ENCODE results near the gene LDLRAP1.
"Not testable (repeated sequence)": the region's sequence is repeated elsewhere in the genome, so short reads cannot be mapped to it uniquely, and the experiment has no call there.

Gene LDLRAP1

GRCh38 chr1:25590096-25590824, 46.9 kb downstream of the LDLRAP1 start:
- no peak for DNase-seq (ENCODE audit: low read depth)
- no peak overlapping the region for H3K4me3 ChIP-seq (ENCODE audit: low read depth, low read length)

- H3K4me3 ChIP-seq (ENCODE audit: low read depth, low read length), result no peak overlapping the region
- no peak for DNase-seq (ENCODE audit: low read depth)
Measured at GRCh38 chr1:25593861-25594260, 50.5 kb downstream of the LDLRAP1 start.

GRCh38 chr1:25594971-25595370, 51.6 kb downstream of the LDLRAP1 start:
- H3K4me3 ChIP-seq (ENCODE audit: low read depth, low read length), result no peak overlapping the region
- DNase-seq (ENCODE audit: low read depth), result no peak

GRCh38 chr1:25596641-25597040, 53.2 kb downstream of the LDLRAP1 start:
- not testable (repeated sequence) for H3K4me3 ChIP-seq (ENCODE audit: low read depth, low read length); DNase-seq (ENCODE audit: low read depth)

- no peak overlapping the region for H3K4me3 ChIP-seq (ENCODE audit: low read depth, low read length)
- no peak for DNase-seq (ENCODE audit: low read depth)
Measured at GRCh38 chr1:25598879-25599278, 55.5 kb downstream of the LDLRAP1 start.

GRCh38 chr1:25599969-25600610, 56.7 kb downstream of the LDLRAP1 start:
- H3K4me3 ChIP-seq (ENCODE audit: low read depth, low read length), result no peak overlapping the region

GRCh38 chr1:25600971-25601699, 57.7 kb downstream of the LDLRAP1 start:
- not testable (repeated sequence) for H3K4me3 ChIP-seq (ENCODE audit: low read depth, low read length)

More at GRCh38 chr1:25599969-25600610, 56.7 kb downstream of the LDLRAP1 start:
- no peak for DNase-seq (ENCODE audit: low read depth)

GRCh38 chr1:25603779-25604538, 60.6 kb downstream of the LDLRAP1 start:
- not testable (repeated sequence) for H3K4me3 ChIP-seq (ENCODE audit: low read depth, low read length); DNase-seq (ENCODE audit: low read depth)

More at GRCh38 chr1:25600971-25601699, 57.7 kb downstream of the LDLRAP1 start:
- not testable (repeated sequence) for DNase-seq (ENCODE audit: low read depth)

- no peak overlapping the region for H3K4me3 ChIP-seq (ENCODE audit: low read depth, low read length)
- DNase-seq (ENCODE audit: low read depth), result no peak
Measured at GRCh38 chr1:25607123-25607522, 63.7 kb downstream of the LDLRAP1 start.

- DNase-seq (ENCODE audit: low read depth), result no peak
- H3K4me3 ChIP-seq (ENCODE audit: low read depth, low read length), result no peak overlapping the region
Measured at GRCh38 chr1:25608488-25609178, 65.2 kb downstream of the LDLRAP1 start.

GRCh38 chr1:25609921-25610320, 66.5 kb downstream of the LDLRAP1 start:
- no peak for DNase-seq (ENCODE audit: low read depth)
- no peak overlapping the region for H3K4me3 ChIP-seq (ENCODE audit: low read depth, low read length)

GRCh38 chr1:25610822-25611630, 67.6 kb downstream of the LDLRAP1 start:
- H3K4me3 ChIP-seq (ENCODE audit: low read depth, low read length), result no peak overlapping the region
- DNase-seq (ENCODE audit: low read depth), result no peak

- H3K4me3 ChIP-seq (ENCODE audit: low read depth, low read length), result no peak overlapping the region
- no peak for DNase-seq (ENCODE audit: low read depth)
Measured at GRCh38 chr1:25611843-25612242, 68.4 kb downstream of the LDLRAP1 start.

- no peak for DNase-seq (ENCODE audit: low read depth)
- no peak overlapping the region for H3K4me3 ChIP-seq (ENCODE audit: low read depth, low read length)
Measured at GRCh38 chr1:25612421-25612820, 69.0 kb downstream of the LDLRAP1 start.

- no peak overlapping the region for H3K4me3 ChIP-seq (ENCODE audit: low read depth, low read length)
- DNase-seq (ENCODE audit: low read depth), result no peak
Measured at GRCh38 chr1:25613091-25613490, 69.7 kb downstream of the LDLRAP1 start.

- no peak overlapping the region for H3K4me3 ChIP-seq (ENCODE audit: low read depth, low read length)
- DNase-seq (ENCODE audit: low read depth), result no peak
Measured at GRCh38 chr1:25614501-25615171, 71.2 kb downstream of the LDLRAP1 start.

GRCh38 chr1:25615172-25615541, 71.8 kb downstream of the LDLRAP1 start:
- no peak for DNase-seq (ENCODE audit: low read depth)
- H3K4me3 ChIP-seq (ENCODE audit: low read depth, low read length), result no peak overlapping the region

GRCh38 chr1:25615563-25616094, 72.2 kb downstream of the LDLRAP1 start:
- DNase-seq (ENCODE audit: low read depth), result no peak
- H3K4me3 ChIP-seq (ENCODE audit: low read depth, low read length), result peak overlapping the region; percentile 45

Measured in skeletal muscle cell (primary cell).